GM19239 (cell line): ENCODE results near the gene C1orf159.
"Not testable (repeated sequence)": the region's sequence is repeated elsewhere in the genome, so short reads cannot be mapped to it uniquely, and the experiment has no call there.

Experiments used
- DNase-seq: peaks from one replicate; pipeline ENCODE4 v3.0.0; 2011; ENCODE audit warnings: low spot score; ENCODE audit not compliant: insufficient read length
- FAIRE-seq: peaks from 2 replicates; lab custom pipeline; 2011; peaks lifted over from hg19 to GRCh38; lab: Jason Lieb, UNC

The C1orf159 gene

GRCh38 chr1:1096136-1096535, 19.8 kb downstream of the C1orf159 start:
- DNase-seq, FAIRE-seq: not testable (repeated sequence)

GRCh38 chr1:1094981-1095380, 20.9 kb downstream of the C1orf159 start:
- FAIRE-seq = no peak

GRCh38 chr1:1093610-1093943, 22.3 kb downstream of the C1orf159 start:
- FAIRE-seq (no peak), DNase-seq (no peak)

More at GRCh38 chr1:1094981-1095380, 20.9 kb downstream of the C1orf159 start:
- DNase-seq = no peak

GRCh38 chr1:1092894-1093609, 22.8 kb downstream of the C1orf159 start:
- no peak for DNase-seq
- FAIRE-seq = no peak

- DNase-seq (no peak), FAIRE-seq (no peak)
Measured at GRCh38 chr1:1092149-1092855, 23.6 kb downstream of the C1orf159 start.

- DNase-seq (no peak), FAIRE-seq (no peak)
Measured at GRCh38 chr1:1091344-1092148, 24.3 kb downstream of the C1orf159 start.

- no peak for DNase-seq
- no peak for FAIRE-seq
Measured at GRCh38 chr1:1090424-1091343, 25.2 kb downstream of the C1orf159 start.

- FAIRE-seq (no peak), DNase-seq (no peak)
Measured at GRCh38 chr1:1089731-1090423, 26.0 kb downstream of the C1orf159 start.

GRCh38 chr1:1088801-1089680, 26.8 kb downstream of the C1orf159 start:
- no peak for FAIRE-seq

GRCh38 chr1:1088029-1088800, 27.7 kb downstream of the C1orf159 start:
- FAIRE-seq (no peak), DNase-seq (no peak)

More at GRCh38 chr1:1088801-1089680, 26.8 kb downstream of the C1orf159 start:
- DNase-seq = no peak

- FAIRE-seq (no peak), DNase-seq (no peak)
Measured at GRCh38 chr1:1087351-1088028, 28.4 kb downstream of the C1orf159 start.

- DNase-seq (no peak), FAIRE-seq (no peak)
Measured at GRCh38 chr1:1086911-1087341, 29.0 kb downstream of the C1orf159 start.

- no peak for DNase-seq
- FAIRE-seq = no peak
Measured at GRCh38 chr1:1085911-1086841, 29.7 kb downstream of the C1orf159 start.

GRCh38 chr1:1085171-1085841, 30.6 kb downstream of the C1orf159 start:
- DNase-seq (no peak), FAIRE-seq (no peak)

GRCh38 chr1:1084372-1085170, 31.3 kb downstream of the C1orf159 start:
- FAIRE-seq = no peak

More at GRCh38 chr1:1084372-1085170, 31.3 kb downstream of the C1orf159 start:
- no peak for DNase-seq
